8988T (cell line): ENCODE data around the gene METTL24.

Source experiments
- DNase-seq: peaks from one replicate; pipeline ENCODE4 v3.0.0; 2011

Gene METTL24

GRCh38 chr6:110332281-110332680 lies 25.9 kb downstream of the METTL24 start:
- no peak for DNase-seq

GRCh38 chr6:110331816-110332215 lies 26.3 kb downstream of the METTL24 start:
- DNase-seq, result no peak

GRCh38 chr6:110331390-110331789 lies 26.8 kb downstream of the METTL24 start:
- DNase-seq, result no peak

GRCh38 chr6:110329714-110330436 lies 28.3 kb downstream of the METTL24 start:
- peak; percentile 40 for DNase-seq

GRCh38 chr6:110329348-110329713 lies 28.8 kb downstream of the METTL24 start:
- DNase-seq, result peak; percentile 16

- DNase-seq, result no peak
These were observed 29.9 kb downstream of the METTL24 start for GRCh38 chr6:110328259-110328658.

GRCh38 chr6:110327391-110327790 lies 30.8 kb downstream of the METTL24 start:
- no peak for DNase-seq

- no peak for DNase-seq
These were observed 31.5 kb downstream of the METTL24 start for GRCh38 chr6:110326609-110327008.

- no peak for DNase-seq
These were observed 32.1 kb downstream of the METTL24 start for GRCh38 chr6:110326057-110326456.

GRCh38 chr6:110325197-110325596 lies 33.0 kb downstream of the METTL24 start:
- no peak for DNase-seq

GRCh38 chr6:110324548-110324947 lies 33.6 kb downstream of the METTL24 start:
- DNase-seq, result no peak

- DNase-seq, result no peak
These were observed 34.9 kb downstream of the METTL24 start for GRCh38 chr6:110323258-110323657.

- no peak for DNase-seq
These were observed 35.3 kb downstream of the METTL24 start for GRCh38 chr6:110322874-110323242.

- DNase-seq, result no peak
These were observed 35.8 kb downstream of the METTL24 start for GRCh38 chr6:110322151-110322873.

GRCh38 chr6:110320307-110320706 lies 37.8 kb downstream of the METTL24 start:
- DNase-seq, result no peak

- no peak for DNase-seq
These were observed 38.3 kb downstream of the METTL24 start for GRCh38 chr6:110319843-110320242.

- DNase-seq, result no peak
These were observed 38.8 kb downstream of the METTL24 start for GRCh38 chr6:110319381-110319780.

GRCh38 chr6:110318971-110319370 lies 39.2 kb downstream of the METTL24 start:
- no peak for DNase-seq

GRCh38 chr6:110317646-110318045 lies 40.5 kb downstream of the METTL24 start:
- DNase-seq, result no peak

- DNase-seq, result no peak
These were observed 41.0 kb downstream of the METTL24 start for GRCh38 chr6:110317189-110317588.

- DNase-seq, result no peak
These were observed 42.2 kb downstream of the METTL24 start for GRCh38 chr6:110315869-110316398.

GRCh38 chr6:110315207-110315868 lies 42.8 kb downstream of the METTL24 start:
- no peak for DNase-seq

GRCh38 chr6:110310861-110311446 lies 47.2 kb downstream of the METTL24 start:
- DNase-seq, result no peak
